GM12878 (cell line): ENCODE measurements around the gene LRP1B. TPM values are rescaled to one million over a fixed set of nuclear protein-coding genes. Genes with fewer than 3 reads are reported as not detected.

ENCODE experiments used
- ATAC-seq: fragments of 200-7000 bp; cut with Tn5 transposase; 3 replicates; pipeline ENCODE4 v1.9.1; 2020; ENCODE audit warnings: mild to moderate bottlenecking, moderate library complexity
- BruUV-seq: library from RNA; stranded (reverse); fragments of 400-500 nt; replicated peaks from 2 replicates; lab custom pipeline; 2021; lab: Mats Ljungman, UMichigan
- CTCF ChIA-PET: fragments of 300-600 bp; sonication (Branson Sonifier 250); formaldehyde crosslinking; extraction: SDS; loops from one replicate; lab custom pipeline; 2021; ENCODE audit warnings: inconsistent platforms; lab: Yijun Ruan, JAX
- POLR2A ChIA-PET: fragments of 350-600 bp; formaldehyde crosslinking; extraction: SDS; loops from one replicate; lab custom pipeline; 2021; ENCODE audit warnings: inconsistent platforms; lab: Charles Lee
- RAD21 ChIA-PET: fragments of 300-600 bp; sonication (Branson Sonifier 250); formaldehyde crosslinking; loops from one replicate; lab custom pipeline; 2023; ENCODE audit warnings: antibody characterized with exemption; ENCODE audit not compliant: unreplicated experiment; lab: Charles Lee
- SMC1A ChIA-PET: fragments of 300-600 bp; sonication (Branson Sonifier 250); formaldehyde crosslinking; loops from one replicate; lab custom pipeline; 2023; ENCODE audit not compliant: unreplicated experiment, uncharacterized antibody; lab: Charles Lee
- DNase-seq: peaks from one replicate; pipeline ENCODE4 v3.0.0-alpha.2; 2011; ENCODE audit warnings: low read depth, low spot score
- FAIRE-seq: peaks from 3 replicates; lab custom pipeline; 2011; peaks lifted over from hg19 to GRCh38; lab: Jason Lieb, UNC
- H2AFZ ChIP-seq: 2 replicates; pipeline ENCODE4 v1.6.0; 2011; ENCODE audit warnings: low read depth, low read length, control low read depth; ENCODE audit not compliant: control insufficient read depth
- H3K27ac ChIP-seq: 2 replicates; pipeline ENCODE4 v1.5.1; 2011; ENCODE audit warnings: control low read depth; ENCODE audit not compliant: control insufficient read depth, insufficient read depth
- H3K27me3 ChIP-seq, 2 experiments: replicated peaks in 1 of 2; 2 replicates each; pipeline versions ENCODE4 v1.6.0 to v1.6.1; 2011; ENCODE audit warnings: low read length in 1 of 2; ENCODE audit not compliant: control insufficient read depth in 2 of 2, insufficient read depth in 2 of 2
- H3K36me3 ChIP-seq, 2 experiments: 2 replicates each; pipeline ENCODE4 v1.5.1; 2011; ENCODE audit warnings: low read length in 1 of 2; ENCODE audit not compliant: control insufficient read depth in 2 of 2, insufficient read depth in 2 of 2
- H3K4me1 ChIP-seq: 2 replicates; pipeline ENCODE4 v1.6.1; 2011; ENCODE audit warnings: mild to moderate bottlenecking, low read length, moderate library complexity, mixed read lengths; ENCODE audit not compliant: control insufficient read depth, insufficient read depth
- H3K4me2 ChIP-seq: 2 replicates; pipeline ENCODE4 v1.6.0; 2011; ENCODE audit warnings: control low read depth; ENCODE audit not compliant: control insufficient read depth, insufficient read depth
- H3K4me3 ChIP-seq: fragments of 200-600 bp; sonication (generic); 2 replicates; pipeline ENCODE4 v1.5.1; 2016
- H3K79me2 ChIP-seq: 2 replicates; pipeline ENCODE4 v1.6.0; 2011; ENCODE audit warnings: low read length; ENCODE audit not compliant: control insufficient read depth, insufficient read depth
- H3K9ac ChIP-seq: 2 replicates; pipeline ENCODE4 v1.8.0; 2011; ENCODE audit warnings: low read length, control low read depth, mixed read lengths; ENCODE audit not compliant: control insufficient read depth, insufficient read depth
- H3K9me3 ChIP-seq: replicated peaks from 3 replicates; pipeline ENCODE4 v1.5.1; 2011; ENCODE audit warnings: mild to moderate bottlenecking, low read length; ENCODE audit not compliant: control insufficient read depth, insufficient read depth
- H4K20me1 ChIP-seq: 2 replicates; pipeline ENCODE4 v1.6.0; 2011; ENCODE audit not compliant: control insufficient read depth, insufficient read depth
- BCLAF1 ChIP-seq: fragments of 450-650 bp; IDR thresholded peaks from 2 replicates; pipeline ENCODE4 v1.6.1; 2017; ENCODE audit warnings: antibody characterized with exemption, mild to moderate bottlenecking, moderate library complexity
- BHLHE40 ChIP-seq, 2 experiments: fragments of 450-650 bp in 1 of 2; IDR thresholded peaks; 2 replicates each; pipeline ENCODE4 v1.6.1; 2011 to 2017; ENCODE audit warnings: low read depth in 2 of 2, borderline replicate concordance in 1 of 2, improper control_type of control experiment in 1 of 2, low read length in 1 of 2, mild to moderate bottlenecking in 1 of 2
- GATAD2B ChIP-seq: fragments of 450-650 bp; conservative IDR thresholded peaks from 2 replicates; pipeline ENCODE4 v1.6.1; 2017; ENCODE audit warnings: low read depth, mild to moderate bottlenecking, moderate library complexity
- IKZF1 ChIP-seq: fragments of 450-650 bp; conservative IDR thresholded peaks from 2 replicates; pipeline ENCODE4 v1.6.1; 2017; ENCODE audit warnings: antibody characterized with exemption, mild to moderate bottlenecking
- NR2C1 ChIP-seq: fragments of 450-650 bp; IDR thresholded peaks from 2 replicates; pipeline ENCODE4 v1.6.1; 2017; ENCODE audit warnings: antibody characterized with exemption, mild to moderate bottlenecking, moderate library complexity
- PAX8 ChIP-seq: fragments of 450-650 bp; IDR thresholded peaks from 2 replicates; pipeline ENCODE4 v1.6.1; 2017; ENCODE audit warnings: mild to moderate bottlenecking, moderate library complexity
- RB1 ChIP-seq: fragments of 450-650 bp; formaldehyde crosslinking; IDR thresholded peaks from 2 replicates; pipeline ENCODE4 v1.6.1; 2017; ENCODE audit warnings: mild to moderate bottlenecking, borderline replicate concordance
- SKIL ChIP-seq: fragments of 450-650 bp; IDR thresholded peaks from 2 replicates; pipeline ENCODE4 v1.6.1; 2017; ENCODE audit warnings: mild to moderate bottlenecking, low read depth, inconsistent platforms; ENCODE audit not compliant: poor library complexity, severe bottlenecking
- SMAD1 ChIP-seq: fragments of 450-650 bp; IDR thresholded peaks from 2 replicates; pipeline ENCODE4 v1.6.1; 2018; ENCODE audit warnings: mild to moderate bottlenecking, low read depth; ENCODE audit not compliant: partially characterized antibody
- SRF ChIP-seq, 2 experiments: IDR thresholded peaks; 2 replicates each; pipeline ENCODE4 v1.6.1; 2011; ENCODE audit warnings: low read depth in 2 of 2, low read length in 2 of 2, mild to moderate bottlenecking in 1 of 2, moderate library complexity in 1 of 2
- SUZ12 ChIP-seq: fragments of 200-600 bp; sonication (generic); IDR thresholded peaks from one replicate; pipeline ENCODE4 v1.6.1; 2018; ENCODE audit warnings: antibody characterized with exemption, mild to moderate bottlenecking; ENCODE audit not compliant: unreplicated experiment
- ZNF217 ChIP-seq: fragments of 450-650 bp; IDR thresholded peaks from 2 replicates; pipeline ENCODE4 v1.6.1; 2017; ENCODE audit warnings: antibody characterized with exemption, mild to moderate bottlenecking
- ZNF384 ChIP-seq: IDR thresholded peaks from 2 replicates; pipeline ENCODE4 v1.6.1; 2012; ENCODE audit warnings: low read depth, mild to moderate bottlenecking, low read length, improper control_type of control experiment, borderline replicate concordance
- ZSCAN29 ChIP-seq: fragments of 450-650 bp; IDR thresholded peaks from 2 replicates; pipeline ENCODE4 v1.6.1; 2017; ENCODE audit warnings: mild to moderate bottlenecking, moderate library complexity
- in situ Hi-C: fragments of 300-500 bp; cut with MboI; formaldehyde crosslinking; loops from 9 replicates; pipeline ENCODE4 v1.14.3; 2018; ENCODE audit warnings: mixed read lengths
- intact Hi-C: fragments of 100-400 bp; cut with micrococcal nuclease; formaldehyde crosslinking; loops from one replicate; pipeline ENCODE4 v1.14.2; 2022; ENCODE audit not compliant: unreplicated experiment
- polyA plus RNA-seq, 11 experiments: library from polyadenylated mRNA; depleted of rRNA in 4 of 11; unstranded in 6 of 11; stranded (reverse) in 5 of 11; fragments of >200 nt; fragmentation: Nextera tagmentation in 4 of 11; fragmentation: Illumina TruSeq in 1 of 11; extraction: Ambion mirVana in 4 of 11; extraction: Trizol in 1 of 11; gene quantifications; 1 replicate in 1 of 11; 2 replicates in 10 of 11; pipeline versions ENCODE4 v1.2.1 to v1.2.3, GENCODE V29; 2011 to 2016; ENCODE audit warnings: inconsistent platforms in 2 of 11, missing spikeins in 2 of 11, low read depth in 1 of 11
- total RNA-seq, 4 experiments: library from RNA; depleted of rRNA in 3 of 4; stranded (reverse); fragments of >200 nt in 3 of 4; fragmentation: Illumina TruSeq in 1 of 4; extraction: Trizol in 1 of 4; gene quantifications; 2 replicates each; pipeline versions ENCODE4 v1.2.1 to v1.2.3, GENCODE V29; 2013 to 2021
- TF ChIP-seq, protein P1 (sequence below): IDR thresholded peaks from 2 replicates; pipeline ENCODE4 v1.6.1; 2011; ENCODE audit warnings: borderline replicate concordance, low read depth, mild to moderate bottlenecking, moderate library complexity, mixed read lengths, low read length; ENCODE audit not compliant: insufficient read depth; ENCODE audit errors: extremely low read length
- TF ChIP-seq, protein P2 (sequence below): fragments of 450-650 bp; IDR thresholded peaks from 2 replicates; pipeline ENCODE4 v1.6.1; 2017; ENCODE audit warnings: borderline replicate concordance

Gene LRP1B
- total and polyA plus RNA-seq, 10 of the 15 experiments (the other 5 are each of a cell fraction or from before 2014, with no cell fraction given): under 0.01 to 0.06 (median 0.03) TPM; not detected in 5

DNA sequence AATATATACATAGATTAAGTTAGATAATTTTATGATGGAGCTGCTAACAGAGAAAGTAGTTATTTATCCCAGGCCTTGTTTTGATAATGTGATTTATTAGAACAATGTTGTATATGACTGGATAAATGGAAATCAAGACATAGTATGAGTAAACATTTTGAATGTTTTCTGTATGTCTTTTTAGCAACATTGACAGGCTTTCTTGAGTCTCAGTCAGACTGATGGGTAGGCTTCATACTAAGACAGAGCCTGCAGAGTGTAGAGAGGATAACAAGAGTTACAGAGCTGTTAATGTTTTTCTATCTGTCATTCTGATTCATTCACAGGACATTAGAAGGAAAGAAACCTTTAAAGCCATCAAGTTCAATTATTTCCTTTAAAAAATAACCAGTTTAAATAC, 478.5 kb downstream of the LRP1B start:
- in situ Hi-C loops: no loop called here
- H3K4me1 ChIP-seq: no peaks in the 10 kb centered on the region
- no peak overlapping the region for H3K4me3 ChIP-seq
- no peak overlapping the region for H2AFZ ChIP-seq
- no TSS peak for BruUV-seq
- SMC1A ChIA-PET: no interaction called here
- H4K20me1 ChIP-seq: no peaks in the 10 kb centered on the region
- H3K79me2 ChIP-seq: no peaks in the 10 kb centered on the region
- no peaks in the 10 kb centered on the region for H3K9me3 ChIP-seq
- H3K27ac ChIP-seq: no peak overlapping the region
- H3K27me3 ChIP-seq: no peaks in the 10 kb centered on the region; a peak in 1 of 4 replicates
- intact Hi-C loops: no loop called here
- RAD21 ChIA-PET: no interaction called here
- no peak for FAIRE-seq
- POLR2A ChIA-PET: no interaction called here
- ATAC-seq: no peak
- H3K9ac ChIP-seq: no peak overlapping the region
- H3K36me3 ChIP-seq: no peaks in the 10 kb centered on the region
- DNase-seq: no peak
- H3K4me2 ChIP-seq: no peak overlapping the region
- CTCF ChIA-PET: no interaction called here
- TF ChIP-seq BCLAF1 (no peak), RB1 (no peak), SMAD1 (no peak), PAX8 (no peak), BHLHE40 (IDR thresholded peaks at IDR 0.05; ENCODE audit: borderline replicate concordance in 1 of 2, low read depth in 2 of 2, low read length in 1 of 2) (no peak), IKZF1 (no peak), ZSCAN29 (no peak), ZNF384 (no peak), SRF (IDR thresholded peaks at IDR 0.05; ENCODE audit: low read depth in 2 of 2, low read length in 2 of 2) (no peak), SKIL (no peak), GATAD2B (no peak), NR2C1 (no peak), SUZ12 (no peak), ZNF217 (no peak)
- TF ChIP-seq, protein P1, sequence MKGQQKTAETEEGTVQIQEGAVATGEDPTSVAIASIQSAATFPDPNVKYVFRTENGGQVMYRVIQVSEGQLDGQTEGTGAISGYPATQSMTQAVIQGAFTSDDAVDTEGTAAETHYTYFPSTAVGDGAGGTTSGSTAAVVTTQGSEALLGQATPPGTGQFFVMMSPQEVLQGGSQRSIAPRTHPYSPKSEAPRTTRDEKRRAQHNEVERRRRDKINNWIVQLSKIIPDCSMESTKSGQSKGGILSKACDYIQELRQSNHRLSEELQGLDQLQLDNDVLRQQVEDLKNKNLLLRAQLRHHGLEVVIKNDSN: no peak
- TF ChIP-seq, protein P2, sequence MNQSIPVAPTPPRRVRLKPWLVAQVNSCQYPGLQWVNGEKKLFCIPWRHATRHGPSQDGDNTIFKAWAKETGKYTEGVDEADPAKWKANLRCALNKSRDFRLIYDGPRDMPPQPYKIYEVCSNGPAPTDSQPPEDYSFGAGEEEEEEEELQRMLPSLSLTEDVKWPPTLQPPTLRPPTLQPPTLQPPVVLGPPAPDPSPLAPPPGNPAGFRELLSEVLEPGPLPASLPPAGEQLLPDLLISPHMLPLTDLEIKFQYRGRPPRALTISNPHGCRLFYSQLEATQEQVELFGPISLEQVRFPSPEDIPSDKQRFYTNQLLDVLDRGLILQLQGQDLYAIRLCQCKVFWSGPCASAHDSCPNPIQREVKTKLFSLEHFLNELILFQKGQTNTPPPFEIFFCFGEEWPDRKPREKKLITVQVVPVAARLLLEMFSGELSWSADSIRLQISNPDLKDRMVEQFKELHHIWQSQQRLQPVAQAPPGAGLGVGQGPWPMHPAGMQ: no peak
